Activated CD4-positive, alpha-beta T cell treated with anti-CD3 and anti-CD28 coated beads, Interleukin-2, amount 10 ng/mL, durations not matched to agents 7 days and 5 days (primary cell): Measurements from ENCODE around the gene B3GALT5. TPM values are rescaled to one million over a fixed set of nuclear protein-coding genes. Genes with fewer than 3 reads are reported as not detected.

Source experiments
- CTCF ChIA-PET: fragments of 350-600 bp; sonication (Branson Sonifier 250); formaldehyde crosslinking; loops from one replicate; lab custom pipeline; 2021; ENCODE audit warnings: antibody characterized with exemption; lab: Charles Lee
- POLR2A ChIA-PET: fragments of 350-600 bp; sonication (Branson Sonifier 250); formaldehyde crosslinking; loops from one replicate; lab custom pipeline; 2021; ENCODE audit warnings: antibody characterized with exemption; lab: Charles Lee
- DNase-seq: peaks from one replicate; pipeline ENCODE4 v3.0.0-alpha.2; 2020
- H3K27ac Mint-ChIP-seq: one replicate; pipeline ENCODE4 v1.8.0; 2021; ENCODE audit warnings: mild to moderate bottlenecking, moderate library complexity, mixed read lengths
- H3K27me3 Mint-ChIP-seq: one replicate; pipeline ENCODE4 v1.8.0; 2021; ENCODE audit warnings: mixed read lengths
- H3K36me3 Mint-ChIP-seq: one replicate; pipeline ENCODE4 v1.8.0; 2021; ENCODE audit warnings: low read depth, mixed read lengths
- H3K4me1 Mint-ChIP-seq: one replicate; pipeline ENCODE4 v1.8.0; 2021; ENCODE audit warnings: mixed read lengths
- H3K4me3 Mint-ChIP-seq: one replicate; pipeline ENCODE4 v1.8.0; 2021; ENCODE audit warnings: mild to moderate bottlenecking, moderate library complexity, mixed read lengths
- H3K9me3 Mint-ChIP-seq: one replicate; pipeline ENCODE4 v1.8.0; 2021; ENCODE audit warnings: mixed read lengths
- total RNA-seq, 2 experiments: library from RNA; stranded (reverse); gene quantifications; one replicate each; pipeline ENCODE4 v1.2.3, GENCODE V29; 2021

The B3GALT5 gene
- total RNA-seq, 2 experiments from 2014 or later = not detected

DNA sequence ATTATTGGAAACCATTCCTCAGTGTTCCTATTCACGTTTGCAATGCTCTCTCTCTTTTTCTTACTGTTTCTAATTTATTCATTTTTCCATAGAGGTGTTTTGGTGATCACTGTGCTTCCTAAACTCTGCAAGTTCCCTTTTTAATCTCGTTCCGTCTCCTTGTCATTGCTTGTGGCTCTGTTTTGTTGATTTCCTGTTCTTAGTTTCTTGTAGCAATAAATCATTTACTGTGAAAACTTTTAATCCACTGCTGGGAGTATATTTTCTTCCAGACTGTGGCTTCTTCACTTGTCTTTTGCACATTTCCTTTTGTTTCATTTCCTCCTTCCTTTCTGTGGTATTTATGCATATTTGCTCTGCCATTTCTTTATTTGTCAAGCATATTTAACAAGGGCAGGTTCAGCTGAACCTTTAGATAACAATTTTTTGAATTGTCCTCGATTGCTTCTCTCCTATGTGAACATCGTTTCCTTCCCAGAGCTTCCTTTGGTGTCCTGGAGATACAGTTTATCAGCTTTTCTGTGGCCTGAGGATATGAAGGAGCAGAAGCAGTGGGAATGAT, 3.6 kb downstream of the B3GALT5 start:
- ChIA-PET CTCF (no interaction called here), POLR2A (no interaction called here)
- H3K27ac Mint-ChIP-seq = no peak overlapping the region
- H3K4me1 Mint-ChIP-seq = peaks cover 8% of the 10 kb centered on the region
- H3K27me3 Mint-ChIP-seq = peaks cover 41% of the 10 kb centered on the region
- no peak for DNase-seq
- no peaks in the 10 kb centered on the region for H3K36me3 Mint-ChIP-seq
- H3K9me3 Mint-ChIP-seq = no peaks in the 10 kb centered on the region
- no peak overlapping the region for H3K4me3 Mint-ChIP-seq

DNA sequence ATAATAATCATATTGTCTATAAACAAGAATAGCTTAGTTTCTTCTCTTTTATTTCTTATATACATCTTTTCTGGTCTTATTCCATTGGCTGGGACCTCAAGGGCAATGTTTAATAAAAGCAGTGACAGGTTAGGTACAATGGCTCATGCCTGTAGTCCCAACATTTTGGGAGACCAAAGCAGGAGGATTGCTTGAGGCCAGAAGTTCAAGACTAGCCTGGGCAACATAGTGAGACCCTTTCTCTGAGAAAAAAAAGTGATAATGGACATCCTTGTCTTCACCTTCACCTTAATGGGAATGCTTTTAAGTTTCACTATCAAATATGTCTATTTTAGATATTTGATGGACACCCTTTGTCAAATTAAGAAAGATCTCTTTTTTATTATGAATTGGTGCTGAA, 8.1 kb downstream of the B3GALT5 start:
- no peak overlapping the region for H3K27ac Mint-ChIP-seq
- H3K9me3 Mint-ChIP-seq = peaks cover 3% of the 10 kb centered on the region
- POLR2A ChIA-PET = no interaction called here
- H3K27me3 Mint-ChIP-seq = peaks cover 15% of the 10 kb centered on the region
- H3K4me1 Mint-ChIP-seq = no peaks in the 10 kb centered on the region
- CTCF ChIA-PET = no interaction called here
- no peaks in the 10 kb centered on the region for H3K36me3 Mint-ChIP-seq
- no peak for DNase-seq
- H3K4me3 Mint-ChIP-seq = no peak overlapping the region

DNA sequence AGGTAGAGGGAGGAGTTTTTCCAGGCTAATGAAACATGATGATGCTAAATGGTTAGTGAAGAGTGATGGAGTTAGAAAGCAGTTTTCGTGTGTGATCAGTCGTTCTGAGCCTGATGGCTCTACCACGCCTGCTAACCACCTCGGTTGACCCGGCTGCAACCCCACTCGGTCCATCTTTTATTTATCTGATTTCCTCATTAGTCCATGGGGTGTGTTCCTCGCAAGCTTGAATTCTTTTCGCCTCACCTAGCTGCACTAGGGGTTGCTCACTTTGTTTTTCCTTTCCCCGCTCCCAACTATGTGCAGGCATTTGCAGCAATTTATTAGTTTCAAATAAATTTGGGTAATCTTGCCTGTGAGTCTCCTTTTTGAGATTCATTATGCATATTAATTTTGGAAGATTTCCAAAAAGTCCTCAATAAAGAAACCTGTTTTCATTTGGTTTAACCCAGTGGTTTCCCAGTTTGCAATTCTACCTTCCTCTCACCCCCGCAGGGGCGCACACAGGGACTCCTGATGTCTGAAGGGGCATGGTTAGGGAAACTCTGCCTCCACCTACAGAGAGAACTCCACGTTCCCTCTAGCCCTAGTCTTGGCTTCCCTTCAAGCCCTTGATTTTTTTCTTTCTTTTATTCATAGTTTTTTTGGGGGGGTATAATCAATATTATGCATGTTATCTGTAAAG, 12.6 kb downstream of the B3GALT5 start:
- ChIA-PET POLR2A (no interaction called here), CTCF (no interaction called here)
- no peaks in the 10 kb centered on the region for H3K4me1 Mint-ChIP-seq
- H3K36me3 Mint-ChIP-seq = no peaks in the 10 kb centered on the region
- DNase-seq = no peak
- peaks cover 3% of the 10 kb centered on the region for H3K9me3 Mint-ChIP-seq
- H3K27me3 Mint-ChIP-seq = peaks cover 10% of the 10 kb centered on the region
- no peak overlapping the region for H3K27ac Mint-ChIP-seq
- H3K4me3 Mint-ChIP-seq = no peak overlapping the region

DNA sequence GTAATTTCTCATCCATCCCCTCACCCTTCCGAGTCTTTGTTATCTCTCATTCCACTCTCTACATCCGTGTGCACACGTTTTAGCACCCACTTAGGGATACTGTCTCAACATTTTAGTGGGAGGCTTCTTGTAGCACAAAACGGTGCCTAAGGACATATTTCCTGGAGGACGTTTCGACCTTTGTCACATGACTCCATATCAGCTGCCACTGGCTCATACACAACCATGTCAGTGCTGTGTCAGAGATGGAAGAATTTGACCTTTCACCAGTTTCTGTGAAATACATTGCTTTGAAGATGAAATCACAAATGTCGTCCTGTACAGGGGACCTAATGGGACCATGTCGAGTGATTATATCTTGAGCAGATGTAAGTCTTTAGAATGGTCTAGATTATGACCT, 15.6 kb downstream of the B3GALT5 start:
- Mint-ChIP-seq H3K4me3 (no peak overlapping the region), H3K36me3 (no peaks in the 10 kb centered on the region), H3K9me3 (peaks cover 3% of the 10 kb centered on the region), H3K4me1 (no peaks in the 10 kb centered on the region), H3K27me3 (peaks cover 8% of the 10 kb centered on the region), H3K27ac (no peak overlapping the region)
- CTCF ChIA-PET = no interaction called here
- DNase-seq = no peak
- POLR2A ChIA-PET = no interaction called here

DNA sequence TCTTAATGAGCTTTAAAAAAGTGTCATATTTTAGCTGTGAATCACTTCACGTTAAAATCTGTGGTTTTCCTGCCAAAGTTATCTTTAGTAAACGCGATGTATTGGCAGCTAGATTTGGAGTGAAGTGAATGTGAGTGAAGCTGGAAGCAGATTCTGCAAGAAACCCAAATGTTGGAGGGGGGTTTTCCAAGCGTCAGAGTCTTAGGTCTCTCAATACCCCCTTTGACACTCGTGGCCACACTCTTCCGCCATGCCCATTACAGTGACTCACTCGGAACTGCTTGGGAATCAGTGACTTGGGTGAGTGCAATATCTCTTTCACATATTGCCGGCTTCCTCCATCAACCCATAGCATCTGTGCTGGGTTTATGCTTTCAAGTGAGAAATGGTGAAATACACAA, 17.5 kb downstream of the B3GALT5 start:
- DNase-seq = no peak
- H3K36me3 Mint-ChIP-seq = no peaks in the 10 kb centered on the region
- H3K4me1 Mint-ChIP-seq = no peaks in the 10 kb centered on the region
- peaks cover 1% of the 10 kb centered on the region for H3K27me3 Mint-ChIP-seq
- H3K4me3 Mint-ChIP-seq = no peak overlapping the region
- H3K9me3 Mint-ChIP-seq = no peaks in the 10 kb centered on the region
- ChIA-PET POLR2A (no interaction called here), CTCF (no interaction called here)
- no peak overlapping the region for H3K27ac Mint-ChIP-seq

DNA sequence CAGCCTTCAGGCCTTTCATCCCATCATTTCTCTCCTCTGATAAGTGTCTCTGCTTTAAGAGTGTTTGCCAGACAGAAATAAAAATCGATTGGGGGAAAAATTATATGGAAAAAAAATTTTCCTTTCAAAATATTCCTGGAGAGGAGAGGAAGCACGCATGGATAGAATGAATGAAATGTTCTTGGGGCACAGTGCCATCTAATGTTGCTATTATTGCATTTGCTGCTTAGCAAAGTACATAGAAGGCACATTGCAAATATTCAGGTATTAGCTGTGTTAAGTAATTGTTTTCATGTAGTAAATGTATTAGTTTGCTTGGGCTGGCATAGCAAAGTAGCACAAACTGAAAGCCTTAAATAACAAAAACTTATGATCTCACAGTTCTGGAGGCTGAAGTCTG, 18.1 kb downstream of the B3GALT5 start:
- H3K27me3 Mint-ChIP-seq = peaks cover 1% of the 10 kb centered on the region
- H3K4me1 Mint-ChIP-seq = no peaks in the 10 kb centered on the region
- POLR2A ChIA-PET = no interaction called here
- no peak overlapping the region for H3K4me3 Mint-ChIP-seq
- H3K36me3 Mint-ChIP-seq = no peaks in the 10 kb centered on the region
- DNase-seq = no peak
- CTCF ChIA-PET = interaction anchor here (0.5 kb wide), 1 partner anchor 248 kb away, joined by 3 read pairs; no protein-coding TSS in a partner anchor
- no peaks in the 10 kb centered on the region for H3K9me3 Mint-ChIP-seq
- H3K27ac Mint-ChIP-seq = no peak overlapping the region

DNA sequence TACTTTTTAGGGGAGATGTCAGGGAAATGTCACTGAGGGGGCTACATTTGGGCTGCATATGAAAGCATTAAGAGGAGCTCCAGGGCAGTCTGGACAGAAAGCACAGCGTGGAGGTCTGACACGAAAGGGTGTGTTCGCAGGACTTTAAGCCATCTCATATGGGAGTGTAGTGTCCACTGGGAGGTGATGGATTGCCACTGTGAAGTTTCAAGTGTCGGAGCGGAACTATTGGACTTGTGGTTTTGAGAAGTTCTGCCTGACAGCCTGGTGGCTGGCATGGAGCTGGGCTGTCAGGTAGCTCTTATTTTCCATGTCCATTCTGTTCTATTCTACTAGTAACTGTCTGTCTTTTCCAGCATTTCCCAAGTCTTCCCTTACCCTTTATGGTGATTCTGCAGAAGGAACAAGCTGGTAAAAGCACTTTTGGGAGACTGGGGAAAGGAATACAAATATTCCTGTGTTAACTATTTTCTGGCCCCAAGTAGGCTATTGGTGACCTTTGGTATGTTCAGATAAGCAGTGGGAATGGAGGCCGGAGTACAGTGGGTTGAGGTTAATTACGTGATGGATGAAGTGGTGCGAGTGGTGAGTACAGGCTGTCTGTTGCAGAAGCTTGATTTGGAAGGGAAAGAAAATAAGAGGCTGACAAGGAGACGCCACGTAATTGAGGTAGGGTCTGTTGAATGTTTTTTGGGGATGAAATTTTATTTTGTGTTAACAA, 19.3 kb downstream of the B3GALT5 start:
- Mint-ChIP-seq H3K9me3 (no peaks in the 10 kb centered on the region), H3K27me3 (no peaks in the 10 kb centered on the region), H3K4me3 (no peak overlapping the region), H3K27ac (no peak overlapping the region), H3K36me3 (no peaks in the 10 kb centered on the region), H3K4me1 (no peaks in the 10 kb centered on the region)
- ChIA-PET POLR2A (no interaction called here), CTCF (no interaction called here)
- DNase-seq = no peak

DNA sequence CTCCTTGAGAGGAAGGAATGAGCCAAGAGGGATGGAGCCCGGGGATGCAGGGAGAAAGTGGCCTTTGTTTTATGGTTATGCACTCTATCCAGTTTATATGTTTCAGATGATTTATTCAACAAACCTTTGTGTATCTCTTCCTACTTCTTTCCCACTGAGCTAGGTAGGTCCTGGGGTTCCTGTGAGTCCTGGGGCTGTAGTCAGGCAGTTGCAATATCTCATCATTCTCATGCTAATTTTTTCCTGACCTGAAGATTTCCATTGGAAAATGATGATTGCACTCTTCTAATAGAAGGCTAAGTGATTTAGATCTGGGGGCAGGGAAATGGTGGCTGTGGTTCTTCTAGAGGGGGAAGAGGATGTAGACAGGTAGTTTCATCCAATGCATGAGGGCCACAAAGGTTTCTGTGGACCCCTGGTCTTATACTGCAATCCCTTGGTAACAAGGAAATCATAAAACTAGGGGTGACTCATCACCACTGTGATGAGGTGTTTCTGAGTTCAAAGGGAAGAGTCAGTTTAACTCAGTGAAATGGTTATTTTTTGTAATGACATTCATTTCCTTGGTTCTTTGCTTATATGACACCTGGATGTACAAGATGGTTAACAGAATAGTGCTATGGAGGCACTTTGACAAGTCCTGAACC, 20.2 kb downstream of the B3GALT5 start:
- no peaks in the 10 kb centered on the region for H3K9me3 Mint-ChIP-seq
- no peaks in the 10 kb centered on the region for H3K4me1 Mint-ChIP-seq
- ChIA-PET POLR2A (no interaction called here), CTCF (no interaction called here)
- DNase-seq = no peak
- no peaks in the 10 kb centered on the region for H3K36me3 Mint-ChIP-seq
- H3K27ac Mint-ChIP-seq = no peak overlapping the region
- no peaks in the 10 kb centered on the region for H3K27me3 Mint-ChIP-seq
- no peak overlapping the region for H3K4me3 Mint-ChIP-seq

DNA sequence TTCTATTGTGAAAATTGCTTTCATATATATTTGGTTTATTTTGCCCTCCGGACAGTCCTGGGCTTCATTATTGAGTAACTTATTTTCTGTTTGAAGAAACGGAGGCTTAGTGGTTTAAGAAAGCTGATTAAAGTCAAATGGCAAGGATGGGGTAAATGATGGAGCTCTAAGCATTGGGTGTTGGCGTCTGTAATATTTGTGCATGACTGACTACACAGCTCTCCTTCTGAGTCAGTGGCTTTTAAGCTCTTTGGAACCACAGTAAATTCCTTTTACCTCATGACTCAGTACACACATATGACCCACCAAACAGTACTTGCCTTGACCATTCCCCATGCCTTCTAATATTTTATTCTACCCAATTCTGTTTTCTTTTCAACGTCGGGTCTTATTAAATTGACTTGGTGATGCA, 21.0 kb downstream of the B3GALT5 start:
- no peak overlapping the region for H3K4me3 Mint-ChIP-seq

DNA sequence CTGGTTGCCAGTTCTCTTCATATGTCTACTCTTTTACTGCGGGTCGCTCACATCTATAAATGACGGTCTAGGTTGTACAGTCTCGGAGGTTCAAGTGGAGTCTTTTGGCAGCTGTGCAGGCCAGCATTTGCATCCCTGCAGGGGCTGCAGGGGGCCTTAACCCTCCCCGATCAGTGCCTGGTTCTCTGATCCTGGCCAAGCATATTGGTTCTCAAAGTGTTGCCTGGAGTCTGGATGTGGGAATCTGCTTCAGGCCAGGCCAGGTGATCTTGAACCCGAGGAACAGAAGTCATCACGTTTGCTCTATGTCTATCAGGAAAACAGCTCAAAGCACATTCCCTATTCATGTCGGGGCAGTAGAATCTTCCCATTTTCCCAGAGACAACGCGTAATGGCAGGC, 21.8 kb downstream of the B3GALT5 start:
- Mint-ChIP-seq H3K36me3 (no peaks in the 10 kb centered on the region), H3K4me3 (no peak overlapping the region), H3K4me1 (no peaks in the 10 kb centered on the region), H3K9me3 (no peaks in the 10 kb centered on the region), H3K27me3 (no peaks in the 10 kb centered on the region), H3K27ac (no peak overlapping the region)
- POLR2A ChIA-PET = no interaction called here
- DNase-seq = no peak
- CTCF ChIA-PET = interaction anchor here (0.6 kb wide), 1 partner anchor 1364 kb away, joined by 4 read pairs; no protein-coding TSS in a partner anchor

More for the DNA sequence above, 21.0 kb downstream of the B3GALT5 start:
- Mint-ChIP-seq H3K9me3 (no peaks in the 10 kb centered on the region), H3K27me3 (no peaks in the 10 kb centered on the region), H3K4me1 (no peaks in the 10 kb centered on the region), H3K27ac (no peak overlapping the region), H3K36me3 (no peaks in the 10 kb centered on the region)
- DNase-seq = no peak
- ChIA-PET POLR2A (no interaction called here), CTCF (no interaction called here)

DNA sequence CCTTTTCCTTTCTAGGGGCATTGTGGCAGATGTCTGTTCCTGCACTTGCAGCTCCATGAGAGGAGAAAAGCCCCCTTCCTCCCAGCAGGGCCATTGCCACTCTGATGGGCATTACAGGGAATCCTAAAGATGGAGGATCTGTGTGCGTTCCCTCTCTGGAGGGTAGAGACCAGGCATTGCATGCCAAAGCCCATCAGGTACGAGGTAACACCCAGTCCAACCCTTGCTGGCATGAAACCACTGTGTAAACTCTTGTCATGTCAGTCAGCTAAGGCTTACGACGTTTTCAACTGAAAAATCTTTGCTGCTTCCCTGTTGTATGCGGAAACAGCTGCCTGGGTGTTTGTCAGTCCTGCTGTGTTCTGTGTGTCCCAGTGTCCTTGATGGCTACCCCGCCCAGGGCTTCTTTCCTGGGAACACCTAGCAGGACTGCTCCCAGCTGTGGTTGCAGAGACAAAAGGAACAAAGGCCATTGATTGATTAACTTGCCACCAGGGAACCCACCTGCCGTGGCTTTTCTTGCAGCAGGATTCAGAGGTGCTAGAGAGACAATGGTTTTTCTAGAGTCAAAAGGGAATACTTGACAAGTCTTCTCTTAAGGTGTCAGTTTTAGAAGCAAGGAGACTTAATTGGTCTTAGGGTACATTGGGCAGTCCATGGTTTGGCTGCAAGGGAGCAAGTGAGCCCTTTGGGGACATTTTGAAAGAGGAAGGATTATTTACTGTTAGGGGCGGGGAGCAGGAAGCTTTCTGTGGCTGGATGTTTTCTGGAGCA, 24.6 kb downstream of the B3GALT5 start:
- H3K36me3 Mint-ChIP-seq = no peaks in the 10 kb centered on the region
- no peak overlapping the region for H3K27ac Mint-ChIP-seq
- CTCF ChIA-PET = no interaction called here
- H3K4me3 Mint-ChIP-seq = no peak overlapping the region
- H3K9me3 Mint-ChIP-seq = no peaks in the 10 kb centered on the region
- H3K27me3 Mint-ChIP-seq = no peaks in the 10 kb centered on the region
- H3K4me1 Mint-ChIP-seq = no peaks in the 10 kb centered on the region
- POLR2A ChIA-PET = no interaction called here
- no peak for DNase-seq

DNA sequence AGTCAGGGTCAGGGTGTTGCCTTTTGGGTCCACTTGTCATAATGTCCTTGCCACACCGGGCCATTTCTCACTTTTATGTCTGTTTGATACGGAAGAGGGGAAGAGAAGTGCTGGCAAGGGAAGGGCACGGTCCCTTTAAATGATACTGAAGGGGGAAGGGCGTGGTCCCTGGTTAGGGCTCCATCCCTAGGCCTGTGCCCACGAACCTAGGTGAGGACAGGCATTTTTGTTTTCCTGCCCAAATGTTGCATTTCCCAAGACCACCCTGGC, 25.2 kb downstream of the B3GALT5 start:
- Mint-ChIP-seq H3K36me3 (no peaks in the 10 kb centered on the region), H3K27me3 (no peaks in the 10 kb centered on the region), H3K4me3 (no peak overlapping the region), H3K9me3 (no peaks in the 10 kb centered on the region), H3K27ac (no peak overlapping the region), H3K4me1 (no peaks in the 10 kb centered on the region)
- no peak for DNase-seq
- ChIA-PET CTCF (no interaction called here), POLR2A (no interaction called here)

DNA sequence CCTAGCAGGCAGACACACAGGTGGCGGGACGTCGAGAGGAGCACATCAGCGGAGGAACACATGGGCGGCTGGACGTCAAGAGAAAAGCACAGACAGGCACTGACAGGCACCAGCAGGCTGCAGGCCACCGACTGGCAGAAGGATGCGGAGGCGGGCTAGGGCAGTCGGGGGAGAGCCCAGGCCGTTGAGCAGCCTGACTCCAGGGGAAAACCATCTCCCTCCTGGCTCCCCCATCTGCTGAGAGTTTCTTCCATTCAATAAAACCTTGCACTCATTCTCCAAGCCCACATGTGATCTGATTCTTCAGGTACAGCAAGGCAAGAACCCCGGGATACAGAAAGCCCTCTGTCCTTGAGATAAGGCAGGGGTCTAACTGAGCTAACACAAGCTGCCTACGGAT, 25.5 kb downstream of the B3GALT5 start:
- Mint-ChIP-seq H3K27ac (no peak overlapping the region), H3K9me3 (no peaks in the 10 kb centered on the region), H3K4me1 (no peaks in the 10 kb centered on the region), H3K4me3 (no peak overlapping the region), H3K36me3 (no peaks in the 10 kb centered on the region), H3K27me3 (no peaks in the 10 kb centered on the region)
- no peak for DNase-seq
- ChIA-PET POLR2A (no interaction called here), CTCF (no interaction called here)
